ENCODE measurements around the gene LARP4.

DNA sequence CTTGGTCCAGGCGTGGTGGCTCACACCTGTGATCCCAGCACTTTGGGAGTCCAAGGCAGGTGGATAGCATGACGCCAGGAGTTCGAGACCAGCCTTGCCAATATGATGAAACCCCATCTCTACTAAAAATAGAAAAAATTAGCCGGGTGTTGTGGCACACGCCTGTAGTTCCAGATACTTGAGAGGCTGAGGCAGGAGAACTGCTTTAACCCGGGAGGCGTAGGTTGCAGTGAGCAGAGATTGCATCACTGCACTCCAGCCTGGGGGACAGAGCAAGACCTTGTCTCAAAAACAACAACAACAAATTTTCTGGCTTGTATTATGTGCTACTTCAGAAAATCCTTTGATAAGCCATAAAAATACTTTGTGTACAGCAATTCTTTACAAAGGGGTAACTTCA lies 41.1 kb downstream of the LARP4 start:
- TF ChIP-seq CTCF (IDR thresholded peaks at IDR 0.05) (no peak), POLR2A (IDR thresholded peaks at IDR 0.05) (no peak), POLR2AphosphoS5 (IDR thresholded peaks at IDR 0.05) (no peak)

Data from upper lobe of left lung (tissue), 4 donors.